GM12875 (cell line): Measurements from ENCODE around the gene PIK3R1.

ENCODE experiments used
- H3K4me3 ChIP-seq: one replicate; pipeline ENCODE4 v1.5.1; 2011; ENCODE audit warnings: low read depth, low read length, control low read depth
- CTCF ChIP-seq: IDR thresholded peaks from 2 replicates; pipeline ENCODE4 v1.5.1; 2011; ENCODE audit warnings: low read depth, mild to moderate bottlenecking, control low read depth, inconsistent platforms, low read length, moderate library complexity, borderline replicate concordance; ENCODE audit not compliant: insufficient read depth

PIK3R1 gene

DNA sequence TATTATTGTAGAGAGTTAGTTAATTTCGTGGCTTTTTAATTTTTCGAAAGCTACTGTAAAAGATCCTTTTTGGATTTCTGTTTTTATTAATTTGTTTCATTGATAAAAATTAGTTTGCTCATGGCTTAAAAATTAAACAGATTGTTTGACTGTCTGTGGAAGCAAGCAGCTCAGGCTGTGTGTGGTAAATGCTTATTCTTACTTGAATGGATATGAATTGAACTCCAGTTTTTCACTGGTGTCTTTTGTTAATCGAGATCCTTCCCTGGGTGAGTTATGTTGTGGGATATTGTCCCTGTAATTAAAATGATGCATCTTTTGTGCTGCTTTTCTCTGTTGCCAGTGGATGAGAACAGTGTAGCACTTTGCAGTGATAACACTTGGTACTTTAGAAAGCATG lies 75.3 kb downstream of the PIK3R1 start:
- no peak overlapping the region for H3K4me3 ChIP-seq
- no peak for TF ChIP-seq CTCF

- no peak for TF ChIP-seq CTCF
- no peak overlapping the region for H3K4me3 ChIP-seq
Measured at GRCh38 chr5:68292316-68292715, 76.8 kb downstream of the PIK3R1 start.

DNA sequence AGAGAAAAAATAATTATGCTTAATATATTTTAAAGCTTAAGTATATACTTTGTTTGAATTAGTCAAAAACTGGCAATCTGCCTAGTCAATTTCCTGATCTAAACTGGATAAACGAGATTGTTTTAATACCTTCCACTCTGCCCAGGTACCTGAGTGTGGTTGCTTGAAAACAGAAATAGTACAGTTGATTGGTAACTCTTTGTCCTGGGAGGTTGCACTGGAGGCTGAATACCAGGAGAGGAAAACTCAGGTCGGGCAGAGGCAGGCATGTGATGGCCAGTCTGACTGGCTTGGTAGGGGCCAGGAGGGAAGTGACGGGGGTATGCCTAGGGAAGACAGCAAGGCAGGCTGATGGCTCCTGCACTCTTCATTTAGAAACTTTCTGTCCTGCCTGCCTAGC lies 80.2 kb downstream of the PIK3R1 start:
- no peak for TF ChIP-seq CTCF
- no peak overlapping the region for H3K4me3 ChIP-seq

DNA sequence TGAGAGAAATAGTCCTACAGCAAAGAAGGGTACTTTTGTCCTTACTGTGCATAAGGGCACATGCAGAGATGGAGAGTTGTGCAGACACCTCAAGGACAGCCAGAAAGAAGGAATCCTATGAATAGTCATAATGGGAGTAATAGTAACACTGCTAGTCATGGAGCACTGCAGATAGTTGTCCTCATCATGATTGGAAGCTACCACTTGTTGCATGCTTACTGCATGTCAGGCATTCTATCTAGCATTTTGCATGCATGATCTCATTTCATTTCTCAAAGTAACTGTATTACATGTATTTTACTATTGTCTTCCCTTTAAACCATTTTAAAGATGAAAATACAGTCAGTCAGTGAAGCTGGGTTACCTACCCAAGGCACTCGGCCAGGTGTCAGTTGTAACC lies 81.3 kb downstream of the PIK3R1 start:
- H3K4me3 ChIP-seq = no peak overlapping the region
- TF ChIP-seq CTCF = no peak

DNA sequence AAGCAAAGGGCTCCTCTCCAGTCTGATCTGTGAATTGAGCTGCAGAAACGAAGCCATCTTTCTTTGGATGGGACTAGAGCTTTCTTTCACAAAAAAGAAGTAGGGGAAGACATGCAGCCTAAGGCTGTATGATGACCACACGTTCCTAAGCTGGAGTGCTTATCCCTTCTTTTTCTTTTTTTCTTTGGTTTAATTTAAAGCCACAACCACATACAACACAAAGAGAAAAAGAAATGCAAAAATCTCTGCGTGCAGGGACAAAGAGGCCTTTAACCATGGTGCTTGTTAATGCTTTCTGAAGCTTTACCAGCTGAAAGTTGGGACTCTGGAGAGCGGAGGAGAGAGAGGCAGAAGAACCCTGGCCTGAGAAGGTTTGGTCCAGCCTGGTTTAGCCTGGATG lies 82.1 kb downstream of the PIK3R1 start:
- no peak overlapping the region for H3K4me3 ChIP-seq
- TF ChIP-seq CTCF = no peak

DNA sequence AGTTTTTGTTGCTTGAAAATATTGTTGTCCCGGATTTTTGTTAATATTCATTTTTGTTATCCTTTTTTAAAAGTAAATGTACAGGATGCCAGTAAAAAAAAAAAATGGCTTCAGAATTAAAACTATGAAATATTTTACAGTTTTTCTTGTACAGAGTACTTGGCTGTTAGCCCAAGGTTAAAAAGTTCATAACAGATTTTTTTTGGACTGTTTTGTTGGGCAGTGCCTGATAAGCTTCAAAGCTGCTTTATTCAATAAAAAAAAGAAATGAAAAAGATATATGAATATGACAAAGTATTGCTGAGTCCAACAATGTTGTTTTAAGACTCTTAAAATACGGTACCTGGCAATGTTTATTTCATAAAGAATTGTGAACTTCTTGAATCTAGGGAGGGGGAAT lies 82.9 kb downstream of the PIK3R1 start:
- no peak for TF ChIP-seq CTCF
- H3K4me3 ChIP-seq = no peak overlapping the region

DNA sequence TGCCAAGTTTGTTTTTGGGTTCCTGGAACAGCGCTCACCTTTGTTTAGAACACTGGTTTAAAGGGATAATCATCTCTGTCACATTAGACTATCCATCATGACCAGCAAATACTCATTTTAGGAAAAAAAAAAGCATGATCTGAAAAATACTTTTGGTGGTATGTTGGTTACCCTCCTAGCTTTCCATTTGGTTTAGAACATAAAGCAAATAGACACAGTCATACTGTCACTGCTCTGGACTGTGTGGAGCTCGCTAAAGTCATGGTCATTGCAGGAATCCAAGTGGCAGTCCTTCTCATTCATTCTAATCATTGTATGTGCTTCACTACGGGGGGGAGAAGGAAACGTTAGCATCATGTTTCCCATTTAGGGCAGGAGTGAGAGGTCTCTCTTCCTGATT lies 83.5 kb downstream of the PIK3R1 start:
- no peak overlapping the region for H3K4me3 ChIP-seq
- no peak for TF ChIP-seq CTCF
